GM12892 (cell line): Measurements from ENCODE around the gene ZNF669.

Experiments used
- POLR2A ChIP-seq: IDR thresholded peaks from 2 replicates; pipeline ENCODE4 v1.6.1; 2011; ENCODE audit warnings: low read depth, low read length, control low read depth
- POLR2AphosphoS5 ChIP-seq: IDR thresholded peaks from 2 replicates; pipeline ENCODE4 v1.6.1; 2011; ENCODE audit warnings: low read depth, low read length, control low read depth
- TAF1 ChIP-seq: IDR thresholded peaks from 2 replicates; pipeline ENCODE4 v1.6.1; 2011; ENCODE audit warnings: low read depth, mild to moderate bottlenecking, control low read depth, low read length, borderline replicate concordance

DNA sequence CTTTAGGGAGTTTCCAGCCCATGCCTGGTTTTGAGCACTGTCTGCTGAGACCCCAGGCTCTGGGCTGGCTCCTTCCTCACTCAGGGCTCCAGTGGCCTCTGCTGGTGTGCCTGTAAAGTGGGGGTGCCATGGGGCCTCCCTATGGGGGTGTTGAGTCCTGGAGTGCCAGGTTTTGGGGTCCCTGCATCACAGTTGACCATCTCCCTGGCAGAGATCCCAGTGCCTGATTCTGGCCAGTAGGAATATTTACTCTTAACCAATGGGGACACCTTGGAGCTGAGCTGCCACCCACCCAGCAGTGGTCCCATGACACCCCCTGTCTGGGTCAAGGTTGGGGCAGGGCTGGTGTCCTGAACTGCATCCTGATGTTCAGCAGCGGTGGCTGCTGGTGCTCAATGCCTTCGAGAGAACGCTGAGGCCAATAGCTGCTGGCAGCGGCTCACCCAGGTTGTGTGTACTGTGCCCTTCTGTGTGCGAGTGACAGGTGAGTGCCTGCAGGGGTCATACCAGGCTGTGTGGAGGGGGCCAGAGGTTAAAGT is 9.6 kb upstream of the ZNF669 start:
- TF ChIP-seq POLR2AphosphoS5: no peak
- TF ChIP-seq POLR2A: no peak
- TF ChIP-seq TAF1: no peak
